Measurements from ENCODE around the gene MRGPRD. TPM values are rescaled to one million over a fixed set of nuclear protein-coding genes. Genes with fewer than 3 reads are reported as not detected.

Gene MRGPRD
- total and polyA plus RNA-seq, 2 of the 8 experiments (the other 6 are each of a cell fraction or from before 2014, with no cell fraction given): not detected

DNA sequence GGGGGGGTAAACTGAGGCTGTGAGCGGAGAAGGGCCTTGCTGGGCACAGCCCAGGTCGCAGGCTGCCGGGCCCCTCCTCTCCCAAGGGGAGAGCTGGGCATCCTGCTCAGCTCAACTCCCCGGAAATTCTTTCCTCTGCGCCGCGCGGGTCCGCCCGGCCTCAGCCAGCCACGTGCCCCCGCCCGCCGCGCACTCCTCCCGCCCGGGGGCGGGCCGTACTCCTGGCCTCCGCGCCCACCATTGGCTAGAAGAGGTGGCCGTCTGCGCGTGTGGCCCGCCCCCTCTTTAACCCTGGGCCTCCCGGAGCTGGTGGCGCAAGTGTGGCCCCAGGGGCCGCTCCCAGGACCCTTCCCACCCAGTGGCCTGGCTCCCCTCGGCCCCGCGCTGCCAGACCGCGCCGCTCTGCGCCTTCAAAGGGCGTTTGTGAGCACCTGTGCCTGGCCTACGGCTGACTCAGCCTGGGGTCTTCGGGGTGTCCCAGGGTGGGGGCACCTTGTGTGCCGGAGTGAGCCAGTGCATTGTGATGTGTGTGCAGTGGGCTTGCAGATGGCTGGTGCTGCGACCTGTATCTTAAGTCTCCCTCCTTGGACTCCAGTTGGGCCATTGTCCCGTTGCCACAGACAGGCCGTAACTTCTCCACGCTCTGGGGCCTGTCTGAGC is 30.3 kb upstream of the MRGPRD start (continued):
- TF ChIP-seq, protein P1, sequence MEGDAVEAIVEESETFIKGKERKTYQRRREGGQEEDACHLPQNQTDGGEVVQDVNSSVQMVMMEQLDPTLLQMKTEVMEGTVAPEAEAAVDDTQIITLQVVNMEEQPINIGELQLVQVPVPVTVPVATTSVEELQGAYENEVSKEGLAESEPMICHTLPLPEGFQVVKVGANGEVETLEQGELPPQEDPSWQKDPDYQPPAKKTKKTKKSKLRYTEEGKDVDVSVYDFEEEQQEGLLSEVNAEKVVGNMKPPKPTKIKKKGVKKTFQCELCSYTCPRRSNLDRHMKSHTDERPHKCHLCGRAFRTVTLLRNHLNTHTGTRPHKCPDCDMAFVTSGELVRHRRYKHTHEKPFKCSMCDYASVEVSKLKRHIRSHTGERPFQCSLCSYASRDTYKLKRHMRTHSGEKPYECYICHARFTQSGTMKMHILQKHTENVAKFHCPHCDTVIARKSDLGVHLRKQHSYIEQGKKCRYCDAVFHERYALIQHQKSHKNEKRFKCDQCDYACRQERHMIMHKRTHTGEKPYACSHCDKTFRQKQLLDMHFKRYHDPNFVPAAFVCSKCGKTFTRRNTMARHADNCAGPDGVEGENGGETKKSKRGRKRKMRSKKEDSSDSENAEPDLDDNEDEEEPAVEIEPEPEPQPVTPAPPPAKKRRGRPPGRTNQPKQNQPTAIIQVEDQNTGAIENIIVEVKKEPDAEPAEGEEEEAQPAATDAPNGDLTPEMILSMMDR (IDR thresholded peaks at IDR 0.05; ENCODE audit: control extremely low read depth in 1 of 3, insufficient read depth in 1 of 3, low read depth in 1 of 3, low read length in 3 of 3): no peak
- no peak for TF ChIP-seq GTF2F1 (IDR thresholded peaks at IDR 0.05; ENCODE audit: borderline replicate concordance, low read depth, low read length)
- peak; percentile 33; the same call in 1 of the 2 replicates for TF ChIP-seq CHD2 (IDR thresholded peaks at IDR 0.05; ENCODE audit: low read length)
- 0 out of 2 replicates have a peak, but pooled peaks have one; percentile 45 for TF ChIP-seq TAF1 (IDR thresholded peaks at IDR 0.05; ENCODE audit: low read depth, low read length)
- no peak for TF ChIP-seq EP300 (IDR thresholded peaks at IDR 0.05; ENCODE audit: borderline replicate concordance in 1 of 2, low read depth in 2 of 2, low read length in 2 of 2)
- TF ChIP-seq, protein P2, sequence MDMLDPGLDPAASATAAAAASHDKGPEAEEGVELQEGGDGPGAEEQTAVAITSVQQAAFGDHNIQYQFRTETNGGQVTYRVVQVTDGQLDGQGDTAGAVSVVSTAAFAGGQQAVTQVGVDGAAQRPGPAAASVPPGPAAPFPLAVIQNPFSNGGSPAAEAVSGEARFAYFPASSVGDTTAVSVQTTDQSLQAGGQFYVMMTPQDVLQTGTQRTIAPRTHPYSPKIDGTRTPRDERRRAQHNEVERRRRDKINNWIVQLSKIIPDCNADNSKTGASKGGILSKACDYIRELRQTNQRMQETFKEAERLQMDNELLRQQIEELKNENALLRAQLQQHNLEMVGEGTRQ (IDR thresholded peaks at IDR 0.05; ENCODE audit: low read length): peak; percentile 67

Measured in H1 (cell line).